Gastroesophageal sphincter (tissue), 3 donors: ENCODE results near the gene HHAT.

Source experiments
- POLR2A ChIP-seq, 2 donors: fragments of 450-650 bp; IDR thresholded peaks; one replicate each; pipeline ENCODE4 v1.6.1; 2017; ENCODE audit warnings: antibody characterized with exemption in 2 of 2, mild to moderate bottlenecking in 2 of 2, moderate library complexity in 1 of 2
- POLR2AphosphoS5 ChIP-seq: sonication (generic); formaldehyde crosslinking; IDR thresholded peaks from one replicate; pipeline ENCODE4 v1.6.1; 2017; ENCODE audit warnings: antibody characterized with exemption
- TF ChIP-seq, protein P1 (sequence below), 4 experiments: fragments of 200-600 bp in 2 of 4; fragments of 450-650 bp in 2 of 4; sonication (generic) in 1 of 4; IDR thresholded peaks; one replicate each; pipeline ENCODE4 v1.5.1; 2017 to 2019; ENCODE audit warnings: antibody characterized with exemption in 4 of 4, mild to moderate bottlenecking in 2 of 4, moderate library complexity in 2 of 4

DNA sequence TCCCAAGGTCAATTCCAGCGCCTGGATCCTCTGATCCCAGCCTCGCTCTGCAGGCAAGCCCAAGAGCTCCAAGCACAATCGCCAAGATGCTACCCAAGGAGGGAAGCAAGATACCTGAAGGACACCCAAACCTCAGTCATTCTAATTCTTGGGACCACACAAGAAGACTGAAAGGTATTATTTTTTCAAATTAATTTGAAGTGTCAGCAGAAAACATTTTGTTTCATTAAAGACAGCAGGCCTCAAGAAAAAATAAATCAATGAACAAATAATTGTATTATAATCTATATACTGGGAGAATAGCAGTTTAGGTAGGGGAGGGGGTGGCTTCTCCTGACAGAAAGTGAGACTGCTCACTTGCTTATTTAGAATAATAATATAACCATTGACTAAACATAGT is 347.8 kb downstream of the HHAT start:
- TF ChIP-seq, protein P1, sequence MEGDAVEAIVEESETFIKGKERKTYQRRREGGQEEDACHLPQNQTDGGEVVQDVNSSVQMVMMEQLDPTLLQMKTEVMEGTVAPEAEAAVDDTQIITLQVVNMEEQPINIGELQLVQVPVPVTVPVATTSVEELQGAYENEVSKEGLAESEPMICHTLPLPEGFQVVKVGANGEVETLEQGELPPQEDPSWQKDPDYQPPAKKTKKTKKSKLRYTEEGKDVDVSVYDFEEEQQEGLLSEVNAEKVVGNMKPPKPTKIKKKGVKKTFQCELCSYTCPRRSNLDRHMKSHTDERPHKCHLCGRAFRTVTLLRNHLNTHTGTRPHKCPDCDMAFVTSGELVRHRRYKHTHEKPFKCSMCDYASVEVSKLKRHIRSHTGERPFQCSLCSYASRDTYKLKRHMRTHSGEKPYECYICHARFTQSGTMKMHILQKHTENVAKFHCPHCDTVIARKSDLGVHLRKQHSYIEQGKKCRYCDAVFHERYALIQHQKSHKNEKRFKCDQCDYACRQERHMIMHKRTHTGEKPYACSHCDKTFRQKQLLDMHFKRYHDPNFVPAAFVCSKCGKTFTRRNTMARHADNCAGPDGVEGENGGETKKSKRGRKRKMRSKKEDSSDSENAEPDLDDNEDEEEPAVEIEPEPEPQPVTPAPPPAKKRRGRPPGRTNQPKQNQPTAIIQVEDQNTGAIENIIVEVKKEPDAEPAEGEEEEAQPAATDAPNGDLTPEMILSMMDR (IDR thresholded peaks at IDR 0.05): no peak
- TF ChIP-seq POLR2A (IDR thresholded peaks at IDR 0.05) (no peak), POLR2AphosphoS5 (no peak)
